ENCODE measurements around the gene FOXP1.

The FOXP1 gene

GRCh38 chr3:71095511-71096291 is 487.8 kb downstream of the FOXP1 start:
- H3K79me2 ChIP-seq (ENCODE audit: control insufficient read depth, insufficient read depth, low read length, poor library complexity): no peaks in the 10 kb centered on the region
- no peak overlapping the region for H3K23ac ChIP-seq (ENCODE audit: low read length)
- H4K91ac ChIP-seq (ENCODE audit: low read depth, low read length): no peak overlapping the region
- H2BK5ac ChIP-seq (ENCODE audit: low read depth, low read length, poor library complexity): no peak overlapping the region
- no peak overlapping the region for H3K18ac ChIP-seq (ENCODE audit: low read length)
- H3K4me2 ChIP-seq (ENCODE audit: low read length): no peak overlapping the region
- no peak overlapping the region for H2BK12ac ChIP-seq (ENCODE audit: low read length)
- no peak overlapping the region for H3K14ac ChIP-seq (ENCODE audit: low read length)
- no peaks in the 10 kb centered on the region for H3K9me3 ChIP-seq (ENCODE audit: insufficient read depth, low read depth, low read length)
- no peak overlapping the region for H2AFZ ChIP-seq (ENCODE audit: insufficient read depth, low read length, poor library complexity)
- H2BK120ac ChIP-seq (ENCODE audit: insufficient read depth, low read length, poor library complexity): no peak overlapping the region
- H3K36me3 ChIP-seq (ENCODE audit: control insufficient read depth in 1 of 2, insufficient read depth in 2 of 2, low read length in 2 of 2): no peaks in the 10 kb centered on the region
- DNase-seq: peak; percentile 20 to 79
- no peak overlapping the region for H3K4ac ChIP-seq (ENCODE audit: low read depth, low read length)
- no peak overlapping the region for H4K12ac ChIP-seq (ENCODE audit: low read depth, low read length)
- peaks cover 2% of the 10 kb centered on the region for H3K79me1 ChIP-seq (ENCODE audit: low read length)
- H3K27ac ChIP-seq (ENCODE audit: low read depth, low read length): no peak overlapping the region
- H3K27me3 ChIP-seq (ENCODE audit: insufficient read depth, low read length): no peaks in the 10 kb centered on the region
- no peak overlapping the region for H3K4me3 ChIP-seq (ENCODE audit: low read depth, low read length)
- WGBS (ENCODE audit: extremely low coverage, insufficient coverage, insufficient read length): no CpG with 5 or more reads among the region's 1 CpG
- no peak overlapping the region for H3K9ac ChIP-seq (ENCODE audit: low read length)
- no peak overlapping the region for H4K8ac ChIP-seq (ENCODE audit: low read depth, low read length)
- H3K4me1 ChIP-seq (ENCODE audit: control insufficient read depth in 1 of 2, insufficient read depth in 2 of 2, low read length in 2 of 2): peaks cover 0 to under 1% of the 10 kb centered on the region in 2 experiments
- no peak overlapping the region for H2AK5ac ChIP-seq (ENCODE audit: low read length)

- Histone ChIP-seq H3K18ac (ENCODE audit: low read length) (no peak overlapping the region), H2AFZ (ENCODE audit: insufficient read depth, low read length, poor library complexity) (no peak overlapping the region), H3K23ac (ENCODE audit: low read length) (no peak overlapping the region), H4K8ac (ENCODE audit: low read depth, low read length) (no peak overlapping the region), H3K36me3 (ENCODE audit: control insufficient read depth in 1 of 2, insufficient read depth in 2 of 2, low read length in 2 of 2) (no peaks in the 10 kb centered on the region), H3K27ac (ENCODE audit: low read depth, low read length) (no peak overlapping the region), H3K4ac (ENCODE audit: low read depth, low read length) (no peak overlapping the region), H3K9me3 (ENCODE audit: insufficient read depth, low read depth, low read length) (no peaks in the 10 kb centered on the region), H3K27me3 (ENCODE audit: insufficient read depth, low read length) (no peaks in the 10 kb centered on the region), H3K14ac (ENCODE audit: low read length) (no peak overlapping the region), H3K79me2 (ENCODE audit: control insufficient read depth, insufficient read depth, low read length, poor library complexity) (no peaks in the 10 kb centered on the region), H2AK5ac (ENCODE audit: low read length) (no peak overlapping the region), H2BK5ac (ENCODE audit: low read depth, low read length, poor library complexity) (no peak overlapping the region), H3K9ac (ENCODE audit: low read length) (no peak overlapping the region), H3K79me1 (ENCODE audit: low read length) (peaks cover 2% of the 10 kb centered on the region), H2BK120ac (ENCODE audit: insufficient read depth, low read length, poor library complexity) (no peak overlapping the region), H3K4me2 (ENCODE audit: low read length) (no peak overlapping the region), H3K4me3 (ENCODE audit: low read depth, low read length) (no peak overlapping the region), H2BK12ac (ENCODE audit: low read length) (no peak overlapping the region), H3K4me1 (ENCODE audit: control insufficient read depth in 1 of 2, insufficient read depth in 2 of 2, low read length in 2 of 2) (no peaks in the 10 kb centered on the region), H4K91ac (ENCODE audit: low read depth, low read length) (no peak overlapping the region), H4K12ac (ENCODE audit: low read depth, low read length) (no peak overlapping the region)
- DNase-seq: no peak
- WGBS (ENCODE audit: extremely low coverage, insufficient coverage, insufficient read length): no CpG with 5 or more reads among the region's 5 CpGs
These were observed 488.8 kb downstream of the FOXP1 start for GRCh38 chr3:71094658-71095209.

- H4K8ac ChIP-seq (ENCODE audit: low read depth, low read length): no peak overlapping the region
- H3K4ac ChIP-seq (ENCODE audit: low read depth, low read length): no peak overlapping the region
- no peak overlapping the region for H2AFZ ChIP-seq (ENCODE audit: insufficient read depth, low read length, poor library complexity)
- H3K9me3 ChIP-seq (ENCODE audit: insufficient read depth, low read depth, low read length): no peaks in the 10 kb centered on the region
- no peak overlapping the region for H3K4me2 ChIP-seq (ENCODE audit: low read length)
- no CpG with 5 or more reads among the region's 4 CpGs for WGBS (ENCODE audit: extremely low coverage, insufficient coverage, insufficient read length)
- no peak overlapping the region for H3K9ac ChIP-seq (ENCODE audit: low read length)
- H2BK12ac ChIP-seq (ENCODE audit: low read length): no peak overlapping the region
- no peak overlapping the region for H2AK5ac ChIP-seq (ENCODE audit: low read length)
- H2BK120ac ChIP-seq (ENCODE audit: insufficient read depth, low read length, poor library complexity): no peak overlapping the region
- no peak overlapping the region for H2BK5ac ChIP-seq (ENCODE audit: low read depth, low read length, poor library complexity)
- H3K79me1 ChIP-seq (ENCODE audit: low read length): peaks cover 2% of the 10 kb centered on the region
- no peaks in the 10 kb centered on the region for H3K27me3 ChIP-seq (ENCODE audit: insufficient read depth, low read length)
- H3K27ac ChIP-seq (ENCODE audit: low read depth, low read length): no peak overlapping the region
- H3K14ac ChIP-seq (ENCODE audit: low read length): no peak overlapping the region
- H3K4me3 ChIP-seq (ENCODE audit: low read depth, low read length): no peak overlapping the region
- no peak for DNase-seq
- no peaks in the 10 kb centered on the region for H3K36me3 ChIP-seq (ENCODE audit: control insufficient read depth in 1 of 2, insufficient read depth in 2 of 2, low read length in 2 of 2)
- no peak overlapping the region for H4K91ac ChIP-seq (ENCODE audit: low read depth, low read length)
- no peak overlapping the region for H3K18ac ChIP-seq (ENCODE audit: low read length)
- H3K23ac ChIP-seq (ENCODE audit: low read length): no peak overlapping the region
- no peaks in the 10 kb centered on the region for H3K79me2 ChIP-seq (ENCODE audit: control insufficient read depth, insufficient read depth, low read length, poor library complexity)
- no peak overlapping the region for H4K12ac ChIP-seq (ENCODE audit: low read depth, low read length)
- no peaks in the 10 kb centered on the region for H3K4me1 ChIP-seq (ENCODE audit: control insufficient read depth in 1 of 2, insufficient read depth in 2 of 2, low read length in 2 of 2)
These were observed 490.9 kb downstream of the FOXP1 start for GRCh38 chr3:71092665-71093064.

GRCh38 chr3:71090207-71090606 is 493.3 kb downstream of the FOXP1 start:
- no peak overlapping the region for H2AFZ ChIP-seq (ENCODE audit: insufficient read depth, low read length, poor library complexity)
- H3K4me1 ChIP-seq (ENCODE audit: control insufficient read depth in 1 of 2, insufficient read depth in 2 of 2, low read length in 2 of 2): no peaks in the 10 kb centered on the region
- H3K4me3 ChIP-seq (ENCODE audit: low read depth, low read length): no peak overlapping the region
- no peak overlapping the region for H3K14ac ChIP-seq (ENCODE audit: low read length)
- H4K91ac ChIP-seq (ENCODE audit: low read depth, low read length): no peak overlapping the region
- DNase-seq: no peak
- no peaks in the 10 kb centered on the region for H3K79me1 ChIP-seq (ENCODE audit: low read length)
- H3K18ac ChIP-seq (ENCODE audit: low read length): no peak overlapping the region
- no peak overlapping the region for H4K12ac ChIP-seq (ENCODE audit: low read depth, low read length)
- H2AK5ac ChIP-seq (ENCODE audit: low read length): no peak overlapping the region
- H3K4ac ChIP-seq (ENCODE audit: low read depth, low read length): no peak overlapping the region
- no peak overlapping the region for H3K9ac ChIP-seq (ENCODE audit: low read length)
- no peak overlapping the region for H4K8ac ChIP-seq (ENCODE audit: low read depth, low read length)
- H3K27me3 ChIP-seq (ENCODE audit: insufficient read depth, low read length): no peaks in the 10 kb centered on the region
- no peak overlapping the region for H3K27ac ChIP-seq (ENCODE audit: low read depth, low read length)
- no peaks in the 10 kb centered on the region for H3K79me2 ChIP-seq (ENCODE audit: control insufficient read depth, insufficient read depth, low read length, poor library complexity)
- no peak overlapping the region for H2BK120ac ChIP-seq (ENCODE audit: insufficient read depth, low read length, poor library complexity)
- H3K4me2 ChIP-seq (ENCODE audit: low read length): no peak overlapping the region
- 100% methylated on average over 1 of the region's 3 CpGs for WGBS (ENCODE audit: extremely low coverage, insufficient coverage, insufficient read length)
- H3K36me3 ChIP-seq (ENCODE audit: control insufficient read depth in 1 of 2, insufficient read depth in 2 of 2, low read length in 2 of 2): no peaks in the 10 kb centered on the region
- H2BK5ac ChIP-seq (ENCODE audit: low read depth, low read length, poor library complexity): no peak overlapping the region
- H2BK12ac ChIP-seq (ENCODE audit: low read length): no peak overlapping the region
- no peaks in the 10 kb centered on the region for H3K9me3 ChIP-seq (ENCODE audit: insufficient read depth, low read depth, low read length)
- H3K23ac ChIP-seq (ENCODE audit: low read length): no peak overlapping the region

All from trophoblast cell (in vitro differentiated cells and primary cell).